ENCODE measurements around the gene OSM.

DNA sequence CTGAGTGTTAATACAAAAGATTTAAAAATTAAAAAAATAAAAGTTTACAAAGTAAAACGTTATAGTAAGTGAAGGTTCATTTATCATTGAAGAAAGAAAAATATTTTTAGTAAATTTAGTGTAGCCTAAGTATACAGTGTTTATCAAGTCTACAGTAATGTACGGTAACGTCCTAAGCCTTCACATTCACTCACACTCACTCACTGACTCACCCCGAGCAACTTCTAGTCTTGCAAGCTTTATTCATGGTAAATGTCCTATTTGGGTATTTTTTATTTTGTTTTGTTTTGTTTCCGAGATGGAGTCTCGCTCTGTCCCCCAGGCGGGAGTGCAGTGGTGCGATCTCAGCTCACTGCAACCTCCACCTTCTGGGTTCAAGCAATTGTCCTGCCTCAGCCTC, 13.9 kb upstream of the OSM start:
- TF ChIP-seq GATA2 (IDR thresholded peaks at IDR 0.05; ENCODE audit: low read depth, low read length) (no peak), GATA3 (IDR thresholded peaks at IDR 0.05; ENCODE audit: low read depth, low read length) (no peak)
